OCI-LY1 (cell line): Measurements from ENCODE around the gene MAP3K10.

Experiments used
- H2AFZ ChIP-seq: fragments of 200-600 bp; sonication (generic), shearing (Covaris generic); 2 replicates; pipeline ENCODE4 v1.6.0; 2014; ENCODE audit warnings: antibody characterized with exemption, mild to moderate bottlenecking, low read length
- H3F3A ChIP-seq: fragments of 200-600 bp; sonication (generic), shearing (Covaris generic); 2 replicates; pipeline ENCODE4 v1.6.0; 2014; ENCODE audit warnings: mild to moderate bottlenecking, antibody characterized with exemption, low read length, moderate library complexity; ENCODE audit not compliant: insufficient read depth
- H3K27ac ChIP-seq: fragments of 200-600 bp; sonication (generic); 2 replicates; pipeline ENCODE4 v1.5.1; 2014; ENCODE audit warnings: low read length, mixed run types, mild to moderate bottlenecking, low read depth; ENCODE audit not compliant: poor library complexity, severe bottlenecking
- H3K27me3 ChIP-seq: fragments of 200-600 bp; sonication (generic); 2 replicates; pipeline ENCODE4 v1.6.0; 2014; ENCODE audit warnings: antibody characterized with exemption, mild to moderate bottlenecking, low read length, moderate library complexity; ENCODE audit not compliant: insufficient read depth
- H3K36me3 ChIP-seq: fragments of 200-600 bp; sonication (generic); 2 replicates; pipeline ENCODE4 v1.6.1; 2014; ENCODE audit warnings: mild to moderate bottlenecking, antibody characterized with exemption, low read length, moderate library complexity, mixed read lengths; ENCODE audit not compliant: insufficient read depth
- H3K4me1 ChIP-seq: fragments of 200-600 bp; sonication (generic); 2 replicates; pipeline ENCODE4 v1.5.1; 2014; ENCODE audit warnings: mild to moderate bottlenecking, low read length, moderate library complexity; ENCODE audit not compliant: insufficient read depth, severe bottlenecking
- H3K4me2 ChIP-seq: fragments of 200-600 bp; sonication (generic), shearing (Covaris generic); 2 replicates; pipeline ENCODE4 v1.6.1; 2014; ENCODE audit warnings: low read length
- H3K4me3 ChIP-seq: fragments of 200-600 bp; sonication (generic); 2 replicates; pipeline ENCODE4 v1.5.1; 2014; ENCODE audit warnings: low read length, low read depth, mild to moderate bottlenecking, mixed read lengths; ENCODE audit not compliant: poor library complexity, severe bottlenecking
- H3K79me2 ChIP-seq: fragments of 200-600 bp; shearing (Covaris generic); 2 replicates; pipeline ENCODE4 v1.6.1; 2016; ENCODE audit warnings: mixed run types, low read length, mixed read lengths; ENCODE audit not compliant: insufficient read depth
- H3K9ac ChIP-seq: fragments of 200-600 bp; sonication (generic), shearing (Covaris generic); 2 replicates; pipeline ENCODE4 v1.6.1; 2014; ENCODE audit warnings: mild to moderate bottlenecking, low read length, mixed read lengths
- H3K9me2 ChIP-seq: fragments of 200-600 bp; sonication (generic), shearing (Covaris generic); 2 replicates; pipeline ENCODE4 v1.6.1; 2014; ENCODE audit warnings: low read depth, mild to moderate bottlenecking, low read length, mixed read lengths
- H3K9me3 ChIP-seq: fragments of 200-600 bp; shearing (Covaris generic); 2 replicates; pipeline ENCODE4 v1.6.1; 2014; ENCODE audit warnings: low read length, mixed read lengths
- H4K20me1 ChIP-seq: fragments of 200-600 bp; sonication (generic), shearing (Covaris generic); 2 replicates; pipeline ENCODE4 v1.6.0; 2016; ENCODE audit warnings: mild to moderate bottlenecking, low read length; ENCODE audit not compliant: insufficient read depth
- CTCF ChIP-seq: fragments of 200-600 bp; sonication (generic), shearing (Covaris generic); IDR thresholded peaks from 2 replicates; pipeline ENCODE4 v1.5.1; 2017; ENCODE audit warnings: mild to moderate bottlenecking, antibody characterized with exemption, low read length, moderate library complexity, mixed read lengths
- EZH2 ChIP-seq: fragments of 200-600 bp; sonication (generic), shearing (Covaris generic); IDR thresholded peaks from 2 replicates; pipeline ENCODE4 v1.8.0; 2017; ENCODE audit warnings: borderline replicate concordance, mixed run types, mild to moderate bottlenecking, antibody characterized with exemption, low read length, moderate library complexity, mixed read lengths

MAP3K10 gene

GRCh38 chr19:40147693-40148347 is 43.4 kb upstream of the MAP3K10 start:
- Histone ChIP-seq H3K9me3 (0 out of 2 replicates have a peak, but pooled peaks cover 2% of the 10 kb centered on the region), H4K20me1 (no peaks in the 10 kb centered on the region), H3K4me3 (no peak overlapping the region), H3K79me2 (no peaks in the 10 kb centered on the region), H2AFZ (no peak overlapping the region), H3K4me1 (no peaks in the 10 kb centered on the region), H3K27ac (no peak overlapping the region), H3K9me2 (no peaks in the 10 kb centered on the region), H3K36me3 (no peaks in the 10 kb centered on the region), H3K27me3 (no peaks in the 10 kb centered on the region), H3K4me2 (no peak overlapping the region), H3K9ac (no peak overlapping the region), H3F3A (no peaks in the 10 kb centered on the region)
- TF ChIP-seq CTCF: no peak
- no peak for TF ChIP-seq EZH2

- Histone ChIP-seq H3K36me3 (no peaks in the 10 kb centered on the region), H3K27me3 (no peaks in the 10 kb centered on the region), H4K20me1 (no peaks in the 10 kb centered on the region), H3K9ac (no peak overlapping the region), H3K79me2 (no peaks in the 10 kb centered on the region), H2AFZ (no peak overlapping the region), H3K27ac (no peak overlapping the region), H3K4me3 (no peak overlapping the region), H3K9me3 (0 out of 2 replicates have a peak, but pooled peaks cover 2% of the 10 kb centered on the region), H3K4me1 (no peaks in the 10 kb centered on the region), H3K4me2 (no peak overlapping the region), H3K9me2 (no peaks in the 10 kb centered on the region), H3F3A (no peaks in the 10 kb centered on the region)
- TF ChIP-seq CTCF: no peak
- TF ChIP-seq EZH2: no peak
Observed at GRCh38 chr19:40149501-40149900, 41.7 kb upstream of the MAP3K10 start.

- 0 out of 2 replicates have a peak, but pooled peaks cover 2% of the 10 kb centered on the region for H3K9me3 ChIP-seq
- H3K4me3 ChIP-seq: no peak overlapping the region
- no peaks in the 10 kb centered on the region for H3K4me1 ChIP-seq
- no peak overlapping the region for H3K27ac ChIP-seq
- no peak overlapping the region for H2AFZ ChIP-seq
- H3K9me2 ChIP-seq: no peaks in the 10 kb centered on the region
- TF ChIP-seq EZH2 (no peak), CTCF (no peak)
- no peaks in the 10 kb centered on the region for H3F3A ChIP-seq
- H4K20me1 ChIP-seq: no peaks in the 10 kb centered on the region
- H3K79me2 ChIP-seq: no peaks in the 10 kb centered on the region
- no peak overlapping the region for H3K9ac ChIP-seq
- H3K4me2 ChIP-seq: no peak overlapping the region
- H3K27me3 ChIP-seq: no peaks in the 10 kb centered on the region
- no peaks in the 10 kb centered on the region for H3K36me3 ChIP-seq
Observed at GRCh38 chr19:40150170-40150569, 41.1 kb upstream of the MAP3K10 start.
